Cardiac septum (tissue), 1 donor: ENCODE measurements around the gene IVD. TPM values are rescaled to one million over a fixed set of nuclear protein-coding genes. Genes with fewer than 3 reads are reported as not detected.

Experiments used
- DNase-seq: peaks from one replicate; pipeline ENCODE4 v3.0.0-alpha.2; 2020; ENCODE audit warnings: low spot score
- intact Hi-C: fragments of 100-400 bp; cut with DNase I; formaldehyde crosslinking; loops from one replicate; pipeline ENCODE4 v1.14.0; 2022
- long read RNA-seq: library from polyadenylated mRNA; unstranded; transcript quantifications from one replicate; pipeline ENCODE4 v2.0.0, GENCODE V29; 2021
- total RNA-seq: library from RNA; stranded (reverse); fragmentation: NEBNext Ultra II Directional; extraction: Animal tissue kit (Norgen Biotek cat#: 25700); gene quantifications from one replicate; pipeline ENCODE4 v1.2.1, GENCODE V29; 2021
- donor health status: DM: no; HTN: no; CAD: no.

IVD gene
- total RNA-seq: 106 TPM
- long read RNA-seq, full-length matches to known transcripts: 234 of 282 reads
- long read RNA-seq, partial matches to known transcripts: 14 of 282 reads
- long read RNA-seq, other reads (novel, unspliced or antisense): 34 of 282 reads

DNA sequence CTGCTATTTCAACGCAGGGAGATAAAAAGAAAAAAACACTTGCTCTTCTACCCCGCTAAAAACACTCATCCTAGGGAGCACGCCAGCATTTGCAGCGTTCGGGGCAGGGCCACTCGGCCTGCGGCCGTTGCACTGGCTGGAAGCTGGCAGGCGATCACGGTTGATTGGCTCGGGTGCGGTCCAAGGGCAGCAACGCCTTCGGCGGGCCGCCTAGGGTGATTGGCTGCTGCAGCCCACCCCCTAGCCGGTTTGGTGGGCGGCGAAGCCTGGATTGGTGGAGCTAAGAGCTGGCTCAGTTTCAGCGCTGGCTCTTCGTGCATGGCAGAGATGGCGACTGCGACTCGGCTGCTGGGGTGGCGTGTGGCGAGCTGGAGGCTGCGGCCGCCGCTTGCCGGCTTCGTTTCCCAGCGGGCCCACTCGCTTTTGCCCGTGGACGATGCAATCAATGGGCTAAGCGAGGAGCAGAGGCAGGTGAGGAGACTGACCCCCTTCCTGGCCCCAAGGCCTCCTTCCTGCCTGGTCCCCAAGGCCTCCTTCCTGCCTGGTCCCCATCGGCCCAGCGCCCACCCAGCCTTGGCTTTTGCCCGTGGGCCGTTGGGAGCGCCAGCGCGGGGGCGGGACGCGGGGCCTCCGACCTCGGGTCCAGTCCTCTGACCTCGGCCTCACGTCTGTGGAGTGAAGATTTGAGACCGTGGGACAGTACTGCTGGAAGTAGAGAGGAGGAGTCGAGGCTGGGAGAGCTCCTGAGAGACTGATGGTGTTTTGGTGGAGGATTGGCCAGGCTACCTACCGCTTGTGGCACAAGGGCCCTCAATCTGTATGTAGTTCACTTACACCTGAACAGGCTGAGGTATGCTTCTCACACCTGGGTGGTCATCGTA, at the start of gene IVD:
Gene IVD (plus strand): TSS at position 295 of the 881 bp plus-strand sequence. CDS start 33 bp downstream, at position 328.
- DNase-seq: peak; percentile 97
- intact Hi-C loops: loop anchor here (5.0 kb wide), 1 partner anchor 118 kb away; no protein-coding TSS in a partner anchor

DNA sequence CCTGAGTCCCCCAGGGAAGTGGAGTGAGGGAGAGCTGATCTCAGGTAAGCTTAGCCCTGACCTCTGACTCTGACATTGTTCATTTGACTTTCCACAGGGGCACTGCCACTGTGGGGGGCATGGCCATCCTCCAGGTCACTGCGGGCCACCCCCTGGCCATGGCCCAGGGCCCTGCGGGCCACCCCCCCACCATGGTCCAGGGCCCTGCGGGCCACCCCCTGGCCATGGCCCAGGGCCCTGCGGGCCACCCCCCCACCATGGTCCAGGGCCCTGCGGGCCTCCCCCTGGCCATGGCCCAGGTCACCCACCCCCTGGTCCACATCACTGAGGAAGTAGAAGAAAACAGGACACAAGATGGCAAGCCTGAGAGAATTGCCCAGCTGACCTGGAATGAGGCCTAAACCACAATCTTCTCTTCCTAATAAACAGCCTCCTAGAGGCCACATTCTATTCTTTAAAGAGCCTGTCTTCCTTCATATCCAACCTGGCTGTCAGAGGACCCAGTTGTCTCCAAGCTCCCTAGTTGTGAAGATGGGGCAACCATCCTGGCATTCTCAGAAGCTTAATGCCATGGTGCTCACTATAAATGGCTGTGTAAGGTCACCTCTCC, 49.5 kb upstream of the IVD start:
- DNase-seq: no peak
- intact Hi-C loops: loop anchor here (5.0 kb wide), 1 partner anchor 74 kb away; the partner anchor contains the start of gene ANKRD63

DNA sequence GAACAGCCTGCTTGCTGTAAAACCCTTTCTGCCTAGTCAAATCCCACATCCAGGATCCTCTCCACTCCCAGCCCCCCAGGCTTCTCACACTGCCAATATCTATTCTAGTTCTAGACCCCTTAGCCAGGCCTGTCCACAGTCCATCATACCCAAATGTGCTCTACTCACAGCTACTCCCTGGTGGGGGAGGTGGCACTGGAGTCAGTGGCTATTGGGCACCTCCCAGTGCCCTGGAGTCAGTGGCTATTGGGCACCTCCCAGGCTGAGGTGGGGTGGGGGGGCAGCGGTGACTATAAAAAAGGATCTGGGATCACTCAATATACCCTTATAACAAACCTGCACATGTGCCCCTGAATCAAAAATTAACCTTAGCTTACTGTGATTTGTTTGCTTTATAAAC, 48.3 kb upstream of the IVD start:
- intact Hi-C loops: loop anchor here (5.0 kb wide), 1 partner anchor 75 kb away; the partner anchor contains the start of gene ANKRD63
- no peak for DNase-seq

DNA sequence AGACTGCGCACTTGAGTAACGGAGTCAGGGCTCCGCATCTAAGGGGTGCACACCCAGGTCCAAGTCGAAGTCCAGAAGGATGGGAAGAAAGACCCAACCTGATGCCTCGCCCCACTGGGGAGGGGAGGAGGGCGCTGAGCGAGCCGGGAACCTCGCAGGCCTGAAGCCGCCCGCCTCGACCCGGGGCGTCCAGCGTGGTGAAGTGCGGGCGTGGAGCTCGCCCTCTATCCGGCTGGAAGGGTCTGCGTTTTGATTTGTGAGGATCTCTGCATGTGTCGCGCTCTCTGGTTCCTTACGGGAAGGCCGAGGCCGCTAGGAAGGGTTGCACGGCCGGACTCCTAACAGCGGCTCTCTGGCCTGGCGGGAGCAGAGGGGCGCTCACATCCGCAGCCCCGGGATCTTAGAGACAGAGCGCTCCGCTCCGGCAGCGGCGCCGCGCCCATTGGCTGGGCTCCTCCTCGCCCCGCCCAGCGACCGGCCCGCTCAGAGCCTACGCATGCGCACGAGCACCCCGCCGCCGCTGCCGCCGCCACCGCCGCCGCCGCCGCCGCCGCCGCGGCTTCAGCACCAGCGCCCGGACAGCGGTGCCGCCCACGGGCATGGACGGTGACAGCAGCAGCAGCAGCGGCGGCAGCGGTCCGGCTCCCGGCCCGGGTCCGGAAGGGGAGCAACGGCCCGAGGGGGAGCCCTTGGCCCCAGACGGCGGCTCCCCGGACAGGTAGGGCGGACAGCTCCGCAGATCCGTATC, 47.7 kb upstream of the IVD start, which contains the start of gene DISP2:
Gene DISP2 (plus strand): TSS at position 497 of the 748 bp plus-strand sequence. CDS start 103 bp downstream, at position 600.
- intact Hi-C loops: loop anchor here (5.0 kb wide), 1 partner anchor 76 kb away; the partner anchor contains the start of gene ANKRD63
- peak; percentile 95 for DNase-seq

DNA sequence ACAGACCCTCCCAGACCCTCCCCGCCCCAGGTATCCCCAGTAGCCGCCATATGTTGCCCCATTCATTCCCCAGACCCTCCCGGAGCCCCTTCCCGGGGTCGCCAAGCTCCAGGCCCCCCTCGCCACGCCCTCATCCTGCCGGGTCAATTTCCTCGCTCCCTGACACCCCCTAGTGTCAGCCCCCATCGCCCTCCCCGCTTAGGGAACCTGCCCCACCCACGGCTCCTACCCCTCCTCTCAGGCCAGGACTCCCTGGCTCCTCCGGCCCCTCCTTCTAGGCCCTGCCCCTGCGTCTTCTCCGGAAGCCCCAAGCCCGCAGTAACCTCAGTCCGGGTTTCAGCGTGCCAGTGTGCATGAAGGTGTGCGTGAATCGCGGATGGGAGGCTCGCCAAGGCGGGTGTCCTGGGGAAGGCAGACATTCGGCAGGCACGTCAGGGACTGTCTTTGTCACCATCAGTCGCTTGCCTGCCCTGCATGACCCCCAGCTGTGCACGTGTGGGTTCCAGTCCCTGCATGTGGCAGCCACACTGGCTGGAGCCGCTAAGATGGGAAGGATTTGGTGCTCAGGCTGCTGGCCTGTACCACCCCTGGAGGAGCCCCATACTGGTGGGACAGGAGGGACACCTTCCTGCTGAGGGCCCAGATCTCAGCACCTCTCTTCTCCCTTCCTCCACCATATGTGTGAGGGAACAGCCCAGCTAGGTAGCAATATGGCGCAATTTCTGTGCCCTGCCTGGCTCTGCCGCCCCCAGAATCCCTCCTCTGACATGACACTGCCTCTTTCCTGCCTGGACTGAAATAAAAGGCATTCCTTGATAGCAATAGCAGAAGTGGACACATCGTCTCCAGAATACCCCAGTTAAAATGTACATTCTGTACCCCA, 46.9 kb upstream of the IVD start:
- no peak for DNase-seq
- intact Hi-C loops: loop anchor here (5.0 kb wide), 1 partner anchor 76 kb away; the partner anchor contains the start of gene ANKRD63

DNA sequence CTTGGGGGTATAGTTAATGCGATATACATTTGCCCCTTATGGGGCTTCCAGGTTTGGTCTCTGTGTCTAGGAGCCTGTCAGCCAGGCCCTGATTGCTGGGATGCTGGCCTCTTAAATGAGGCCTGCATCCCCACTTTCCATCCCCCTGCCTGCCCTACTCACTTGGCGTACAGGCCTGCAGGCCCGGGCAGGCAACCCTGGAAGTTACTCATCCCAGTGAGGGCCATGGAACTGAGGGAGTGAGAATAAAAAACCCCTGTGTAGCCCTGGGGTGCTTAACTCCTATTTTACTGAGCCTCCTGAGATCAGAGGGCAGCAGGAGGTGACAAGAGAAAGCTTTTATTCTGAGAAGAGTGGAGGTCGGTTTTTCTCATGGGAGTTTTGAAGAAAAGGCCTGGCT, 45.6 kb upstream of the IVD start:
- intact Hi-C loops: no loop called here
- no peak for DNase-seq

DNA sequence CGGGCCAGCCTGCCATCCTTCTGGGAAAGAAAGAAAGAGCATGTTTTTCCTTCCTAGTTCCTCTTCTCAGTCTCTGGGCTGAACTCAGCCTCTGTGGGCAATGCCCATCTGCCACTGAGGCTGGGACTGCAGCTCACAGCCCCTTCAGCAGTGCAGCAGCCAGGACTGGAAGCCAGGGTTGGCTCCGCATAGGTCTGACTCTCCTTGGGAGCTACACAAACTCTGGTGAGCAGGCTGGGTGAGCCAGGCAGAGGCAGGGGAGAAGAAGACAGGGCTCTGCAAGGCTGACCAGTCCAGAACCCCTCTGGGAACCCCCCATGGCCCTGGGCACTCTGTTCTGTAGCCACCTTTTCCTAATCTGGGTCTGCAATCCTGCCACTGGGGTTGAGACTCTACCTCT, 44.0 kb upstream of the IVD start:
- intact Hi-C loops: no loop called here
- DNase-seq: no peak

DNA sequence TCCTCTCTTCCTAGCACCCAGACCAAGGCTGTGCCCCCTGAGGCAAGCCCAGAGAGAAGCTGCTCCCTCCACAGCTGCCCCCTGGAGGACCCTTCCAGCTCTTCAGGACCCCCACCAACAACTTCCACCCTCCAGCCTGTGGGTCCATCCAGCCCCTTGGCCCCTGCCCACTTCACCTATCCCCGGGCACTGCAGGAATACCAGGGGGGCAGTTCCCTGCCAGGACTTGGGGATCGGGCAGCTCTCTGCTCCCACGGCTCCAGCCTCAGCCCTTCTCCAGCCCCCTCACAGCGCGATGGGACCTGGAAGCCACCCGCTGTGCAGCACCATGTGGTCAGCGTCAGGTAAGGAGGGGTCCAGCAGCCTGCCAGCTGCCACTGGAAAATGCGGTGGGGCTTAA, 42.0 kb upstream of the IVD start:
- intact Hi-C loops: loop anchor here (1.0 kb wide), 1 partner anchor 45 kb away; no protein-coding TSS in a partner anchor
- DNase-seq: no peak

DNA sequence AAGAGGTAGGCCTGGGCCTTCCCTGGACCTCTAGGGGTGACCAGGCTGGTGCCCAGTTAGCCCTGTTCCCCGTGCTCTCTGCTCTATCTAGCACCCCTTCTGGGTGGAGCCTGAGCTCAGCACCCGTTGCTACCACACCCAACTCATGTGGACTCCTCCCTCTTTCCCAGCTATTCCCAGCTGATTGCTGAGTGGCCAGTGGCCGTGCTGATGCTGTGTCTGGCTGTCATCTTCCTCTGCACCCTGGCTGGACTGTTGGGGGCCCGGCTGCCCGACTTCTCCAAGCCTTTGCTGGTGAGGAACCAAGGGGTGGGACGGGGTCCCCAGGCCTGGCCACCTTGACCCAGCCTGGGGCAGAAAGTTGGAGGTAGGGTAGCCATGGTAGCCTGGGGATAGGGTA, 41.3 kb upstream of the IVD start:
- intact Hi-C loops: loop anchor here (1.0 kb wide), 1 partner anchor 46 kb away; no protein-coding TSS in a partner anchor
- DNase-seq: no peak

DNA sequence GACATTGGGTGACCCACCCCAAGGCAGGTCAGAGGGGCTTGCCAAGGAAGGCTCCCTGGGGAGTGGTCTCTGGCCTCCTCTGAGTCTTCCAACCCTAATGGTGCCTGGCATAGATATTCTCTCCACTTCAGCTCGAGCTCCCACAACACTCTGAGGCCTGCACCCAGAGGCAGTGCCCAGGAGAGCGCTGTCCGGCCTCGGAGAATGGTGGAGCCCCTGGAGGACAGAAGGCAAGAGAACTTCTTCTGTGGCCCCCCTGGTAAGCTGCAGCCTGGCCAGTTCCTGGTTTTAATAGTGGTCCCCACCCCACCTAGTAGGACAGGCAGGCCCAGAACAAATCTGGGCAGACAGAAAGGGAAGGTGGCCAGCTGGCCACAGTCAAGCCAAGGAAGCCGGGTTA, 40.6 kb upstream of the IVD start:
- intact Hi-C loops: no loop called here
- no peak for DNase-seq

DNA sequence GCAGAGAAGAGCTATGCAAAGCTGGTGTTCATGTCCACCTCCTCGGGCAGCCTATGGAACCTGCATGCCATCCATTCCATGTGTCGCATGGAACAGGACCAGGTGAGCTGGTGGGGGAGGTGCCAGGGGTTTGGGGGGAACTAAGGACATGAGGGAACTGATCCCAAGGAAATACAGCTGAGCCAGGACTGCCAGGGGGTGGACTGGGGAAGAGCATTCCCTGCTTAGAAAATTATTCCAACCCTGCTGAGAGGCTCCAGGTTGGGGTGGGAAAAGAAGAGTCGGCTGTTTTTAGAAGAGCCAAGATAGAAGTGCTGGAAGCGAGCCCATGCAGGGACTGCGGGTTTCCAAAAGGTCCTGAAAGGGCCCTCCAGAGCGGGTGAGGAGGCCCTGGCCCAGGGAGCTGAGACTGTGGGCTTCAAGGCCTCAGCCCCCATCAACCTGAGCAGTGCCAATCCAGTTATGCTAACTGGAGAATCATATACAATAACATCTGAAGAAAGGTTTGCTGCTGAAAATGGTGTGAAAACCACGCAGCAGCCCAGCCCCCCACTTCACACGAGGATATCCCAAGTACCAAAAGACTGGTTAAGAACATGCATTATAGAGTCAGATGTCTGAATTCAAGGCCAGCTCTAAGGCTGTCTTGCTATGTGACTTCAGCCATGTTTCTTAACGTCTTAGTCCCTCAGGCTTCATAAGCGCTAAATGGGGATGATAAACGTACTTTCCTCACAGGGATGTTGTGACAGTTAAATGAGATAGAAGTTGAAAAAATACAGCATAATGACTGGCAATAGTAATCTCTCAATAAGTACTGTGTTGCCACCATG, 39.8 kb upstream of the IVD start:
- DNase-seq: no peak
- intact Hi-C loops: loop anchor here (2.0 kb wide), 1 partner anchor 25 kb away; the partner anchor contains the start of gene CCDC9B

DNA sequence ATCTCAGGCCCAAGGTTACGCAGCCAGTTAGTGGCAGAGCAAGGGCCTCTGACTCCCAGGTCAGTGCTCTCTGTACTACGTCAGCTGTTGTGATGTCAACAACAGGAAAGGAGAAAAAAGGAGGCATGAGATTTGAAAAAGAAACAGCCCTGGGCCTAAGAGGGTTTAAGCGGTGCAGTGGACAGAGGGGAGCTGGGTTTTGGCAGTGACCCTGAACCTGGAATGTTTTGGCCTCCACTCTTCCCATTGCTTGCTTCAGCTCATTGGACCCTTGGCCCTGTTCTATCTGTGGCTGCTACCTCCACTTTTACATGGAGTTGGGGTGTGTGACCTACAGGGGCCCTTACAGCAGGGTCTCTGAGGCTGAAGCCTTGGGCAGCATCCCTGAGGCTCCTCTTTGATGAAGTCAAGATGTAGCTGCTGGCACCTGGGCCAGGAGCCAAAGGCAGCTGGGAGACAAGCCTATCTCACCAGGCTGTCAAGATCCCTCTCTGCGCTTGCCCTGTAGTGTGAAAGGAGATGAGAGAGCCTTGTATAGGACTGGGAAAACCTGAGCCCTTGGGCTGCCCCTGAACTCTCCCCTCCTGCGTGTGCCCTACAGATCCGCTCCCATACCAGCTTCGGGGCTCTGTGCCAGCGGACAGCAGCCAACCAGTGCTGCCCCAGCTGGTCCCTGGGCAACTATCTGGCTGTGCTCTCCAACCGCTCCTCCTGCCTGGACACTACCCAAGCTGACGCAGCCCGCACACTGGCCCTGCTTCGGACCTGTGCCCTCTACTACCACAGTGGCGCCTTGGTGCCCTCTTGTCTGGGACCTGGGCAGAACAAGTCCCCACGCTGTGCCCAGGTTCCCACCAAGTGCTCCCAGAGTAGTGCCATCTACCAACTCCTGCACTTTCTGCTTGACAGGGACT, 38.9 kb upstream of the IVD start:
- intact Hi-C loops: loop anchor here (2.0 kb wide), 1 partner anchor 26 kb away; the partner anchor contains the start of gene CCDC9B
- peak; percentile 92 for DNase-seq

DNA sequence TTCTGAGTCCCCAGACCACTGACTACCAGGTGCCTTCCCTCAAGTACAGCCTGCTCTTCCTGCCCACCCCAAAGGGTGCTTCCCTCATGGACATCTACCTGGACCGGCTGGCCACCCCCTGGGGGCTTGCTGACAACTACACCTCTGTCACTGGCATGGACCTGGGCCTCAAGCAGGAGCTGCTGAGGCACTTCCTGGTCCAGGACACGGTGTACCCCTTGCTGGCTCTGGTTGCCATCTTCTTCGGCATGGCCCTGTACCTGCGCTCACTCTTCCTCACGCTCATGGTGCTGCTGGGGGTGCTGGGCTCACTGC, 38.3 kb upstream of the IVD start:
- DNase-seq: no peak
- intact Hi-C loops: loop anchor here (2.0 kb wide), 1 partner anchor 27 kb away; the partner anchor contains the start of gene CCDC9B

DNA sequence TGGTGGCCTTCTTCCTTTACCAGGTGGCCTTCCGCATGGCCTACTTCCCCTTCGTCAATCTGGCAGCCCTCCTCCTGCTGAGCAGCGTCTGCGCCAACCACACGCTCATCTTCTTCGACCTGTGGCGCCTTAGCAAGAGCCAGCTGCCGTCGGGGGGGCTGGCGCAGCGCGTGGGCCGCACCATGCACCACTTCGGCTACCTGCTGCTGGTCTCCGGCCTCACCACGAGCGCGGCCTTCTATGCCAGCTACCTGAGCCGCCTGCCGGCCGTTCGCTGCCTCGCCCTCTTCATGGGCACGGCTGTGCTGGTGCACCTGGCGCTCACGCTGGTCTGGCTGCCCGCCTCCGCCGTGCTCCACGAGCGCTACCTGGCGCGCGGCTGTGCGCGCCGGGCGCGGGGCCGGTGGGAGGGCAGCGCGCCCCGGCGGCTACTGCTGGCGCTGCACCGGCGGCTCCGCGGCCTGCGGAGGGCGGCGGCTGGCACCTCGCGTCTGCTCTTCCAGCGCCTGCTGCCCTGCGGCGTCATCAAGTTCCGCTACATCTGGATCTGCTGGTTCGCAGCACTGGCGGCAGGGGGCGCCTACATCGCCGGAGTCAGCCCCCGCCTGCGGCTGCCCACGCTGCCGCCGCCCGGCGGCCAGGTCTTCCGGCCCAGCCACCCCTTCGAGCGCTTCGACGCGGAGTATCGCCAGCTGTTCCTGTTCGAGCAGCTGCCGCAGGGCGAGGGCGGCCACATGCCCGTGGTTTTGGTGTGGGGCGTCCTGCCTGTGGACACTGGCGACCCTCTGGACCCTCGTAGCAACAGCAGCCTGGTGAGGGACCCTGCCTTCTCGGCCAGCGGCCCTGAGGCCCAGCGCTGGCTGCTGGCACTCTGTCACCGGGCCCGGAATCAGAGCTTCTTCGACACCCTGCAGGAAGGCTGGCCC, 37.6 kb upstream of the IVD start:
- intact Hi-C loops: loop anchor here (2.0 kb wide), 2 partner anchors 27 to 53 kb away; partner anchors contain the start of gene CCDC9B

DNA sequence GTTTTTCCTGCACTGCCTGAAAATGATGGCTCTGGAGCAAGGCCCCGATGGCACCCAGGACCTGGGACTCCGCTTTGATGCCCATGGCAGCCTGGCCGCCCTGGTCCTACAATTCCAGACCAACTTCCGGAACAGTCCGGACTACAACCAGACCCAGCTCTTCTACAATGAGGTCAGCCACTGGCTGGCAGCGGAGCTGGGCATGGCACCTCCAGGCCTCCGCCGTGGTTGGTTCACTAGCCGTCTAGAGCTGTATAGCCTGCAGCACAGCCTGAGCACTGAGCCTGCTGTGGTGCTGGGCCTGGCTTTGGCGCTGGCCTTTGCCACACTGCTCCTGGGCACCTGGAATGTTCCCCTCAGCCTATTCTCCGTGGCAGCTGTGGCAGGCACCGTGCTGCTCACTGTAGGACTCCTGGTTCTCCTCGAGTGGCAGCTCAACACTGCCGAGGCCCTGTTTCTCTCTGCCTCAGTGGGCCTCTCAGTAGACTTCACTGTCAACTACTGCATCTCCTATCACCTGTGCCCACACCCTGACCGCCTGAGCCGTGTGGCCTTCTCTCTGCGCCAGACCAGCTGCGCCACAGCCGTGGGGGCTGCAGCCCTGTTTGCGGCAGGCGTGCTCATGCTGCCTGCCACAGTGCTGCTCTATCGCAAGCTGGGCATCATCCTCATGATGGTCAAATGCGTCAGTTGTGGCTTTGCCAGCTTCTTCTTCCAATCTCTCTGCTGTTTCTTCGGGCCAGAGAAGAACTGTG, 36.7 kb upstream of the IVD start:
- intact Hi-C loops: loop anchor here (2.0 kb wide), 1 partner anchor 52 kb away; no protein-coding TSS in a partner anchor

More for the DNA sequence above, 37.6 kb upstream of the IVD start:
- peak; percentile 94 for DNase-seq

More for the DNA sequence above, 36.7 kb upstream of the IVD start:
- no peak for DNase-seq
